Activated T-helper 1 cell treated with anti-CD3 and anti-CD28 coated beads, Interleukin-12 subunit alpha, Interleukin-12 subunit beta, Interleukin-2, Interleukin-4 antibody, amounts not matched to agents 30 ng/mL and 10 ng/mL and 1 ng/mL, durations not matched to agents 14 hours and 24 hours and 36 hours (primary cell): ENCODE data around the gene CLSTN2. TPM values are rescaled to one million over a fixed set of nuclear protein-coding genes. Genes with fewer than 3 reads are reported as not detected.

Experiments used
- DNase-seq: peaks from one replicate; pipeline ENCODE4 v3.0.0; 2021; ENCODE audit warnings: low spot score
- H3K27ac Mint-ChIP-seq: one replicate; pipeline ENCODE4 v1.8.0; 2021; ENCODE audit warnings: mild to moderate bottlenecking, mixed read lengths
- H3K27me3 Mint-ChIP-seq: one replicate; pipeline ENCODE4 v1.8.0; 2022; ENCODE audit warnings: mild to moderate bottlenecking, moderate library complexity, mixed read lengths; ENCODE audit not compliant: insufficient read depth
- H3K36me3 Mint-ChIP-seq: one replicate; pipeline ENCODE4 v1.8.0; 2021; ENCODE audit warnings: low read depth, mixed read lengths
- H3K4me1 Mint-ChIP-seq: one replicate; pipeline ENCODE4 v1.8.0; 2021; ENCODE audit warnings: low read depth, mixed read lengths
- H3K4me3 Mint-ChIP-seq: one replicate; pipeline ENCODE4 v1.8.0; 2021; ENCODE audit warnings: mild to moderate bottlenecking, moderate library complexity, mixed read lengths
- H3K9me3 Mint-ChIP-seq: one replicate; pipeline ENCODE4 v1.8.0; 2021; ENCODE audit warnings: mixed read lengths
- intact Hi-C: fragments of 100-400 bp; cut with micrococcal nuclease; formaldehyde crosslinking; loops from one replicate; pipeline ENCODE4 v1.15.1; 2024
- total RNA-seq: library from RNA; stranded (reverse); gene quantifications from 2 replicates; pipeline ENCODE4 v1.2.3, GENCODE V29; 2022

Gene CLSTN2
- total RNA-seq, 1 donor from 2014 or later, result not detected

- no peaks in the 10 kb centered on the region for H3K27me3 Mint-ChIP-seq
- no peak for DNase-seq
- no peaks in the 10 kb centered on the region for H3K36me3 Mint-ChIP-seq
- no peak overlapping the region for H3K27ac Mint-ChIP-seq
- no peaks in the 10 kb centered on the region for H3K4me1 Mint-ChIP-seq
- intact Hi-C loops, result no loop called here
- H3K9me3 Mint-ChIP-seq, result no peaks in the 10 kb centered on the region
- no peak overlapping the region for H3K4me3 Mint-ChIP-seq
Measured at GRCh38 chr3:140487566-140487965, 552.6 kb downstream of the CLSTN2 start.

DNA sequence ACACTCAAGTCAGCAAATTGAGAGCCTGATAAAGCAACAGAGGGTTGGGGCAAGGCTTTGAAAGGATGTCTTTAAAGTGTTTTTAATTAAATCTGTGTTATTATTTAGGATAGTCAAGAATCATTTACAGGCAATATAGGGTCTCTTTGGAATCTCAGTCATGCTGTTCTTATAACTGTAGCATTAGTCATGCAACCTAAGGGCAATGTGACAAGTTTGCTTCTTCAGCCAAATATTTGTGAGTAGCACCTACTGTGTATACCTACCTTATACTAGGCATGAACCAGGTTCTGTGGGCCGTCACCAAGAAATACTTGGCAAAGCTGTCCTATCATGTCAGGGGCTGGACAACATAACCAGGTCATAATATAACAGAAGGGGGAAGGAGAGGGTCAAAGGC is 558.3 kb downstream of the CLSTN2 start:
- H3K4me1 Mint-ChIP-seq, result no peaks in the 10 kb centered on the region
- H3K4me3 Mint-ChIP-seq, result no peak overlapping the region
- H3K27me3 Mint-ChIP-seq, result peaks cover 4% of the 10 kb centered on the region
- no peak overlapping the region for H3K27ac Mint-ChIP-seq
- intact Hi-C loops, result no loop called here
- H3K36me3 Mint-ChIP-seq, result no peaks in the 10 kb centered on the region
- no peak for DNase-seq
- no peaks in the 10 kb centered on the region for H3K9me3 Mint-ChIP-seq

GRCh38 chr3:140494970-140495369 is 560.0 kb downstream of the CLSTN2 start:
- intact Hi-C loops, result no loop called here
- Mint-ChIP-seq H3K9me3 (no peaks in the 10 kb centered on the region), H3K27ac (no peak overlapping the region), H3K27me3 (peaks cover 4% of the 10 kb centered on the region), H3K4me1 (no peaks in the 10 kb centered on the region), H3K4me3 (no peak overlapping the region), H3K36me3 (no peaks in the 10 kb centered on the region)
- DNase-seq, result no peak

GRCh38 chr3:140497331-140497730 is 562.3 kb downstream of the CLSTN2 start:
- Mint-ChIP-seq H3K36me3 (no peaks in the 10 kb centered on the region), H3K9me3 (no peaks in the 10 kb centered on the region), H3K4me1 (no peaks in the 10 kb centered on the region), H3K4me3 (no peak overlapping the region), H3K27ac (no peak overlapping the region), H3K27me3 (peaks cover 4% of the 10 kb centered on the region)
- DNase-seq, result no peak
- intact Hi-C loops, result no loop called here

GRCh38 chr3:140499114-140499757 is 564.3 kb downstream of the CLSTN2 start:
- Mint-ChIP-seq H3K4me1 (no peaks in the 10 kb centered on the region), H3K4me3 (no peak overlapping the region), H3K9me3 (no peaks in the 10 kb centered on the region), H3K27ac (no peak overlapping the region), H3K27me3 (peaks cover 6% of the 10 kb centered on the region), H3K36me3 (no peaks in the 10 kb centered on the region)
- DNase-seq, result no peak
- intact Hi-C loops, result no loop called here

DNA sequence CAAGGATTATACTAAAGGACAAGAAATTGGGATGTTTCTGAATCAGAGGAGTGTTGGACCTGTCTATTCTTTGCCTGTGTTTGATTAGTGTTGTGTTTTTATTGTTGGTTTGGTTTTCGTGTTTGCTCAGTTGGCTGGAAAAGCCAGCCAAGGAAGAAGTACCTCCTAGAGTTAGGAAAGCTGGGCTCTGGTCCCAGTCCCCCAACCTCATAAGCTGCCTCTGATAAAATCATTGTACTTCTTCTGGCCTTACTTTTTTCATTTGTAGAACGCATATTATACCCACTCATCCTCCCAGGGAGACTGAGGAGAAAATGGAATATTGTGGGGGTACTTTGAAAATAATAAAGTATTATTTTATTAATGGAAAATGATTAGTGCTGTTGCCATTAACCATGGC is 565.5 kb downstream of the CLSTN2 start:
- no peak for DNase-seq
- no peak overlapping the region for H3K4me3 Mint-ChIP-seq
- H3K36me3 Mint-ChIP-seq, result no peaks in the 10 kb centered on the region
- peaks cover 6% of the 10 kb centered on the region for H3K27me3 Mint-ChIP-seq
- no peaks in the 10 kb centered on the region for H3K9me3 Mint-ChIP-seq
- no peak overlapping the region for H3K27ac Mint-ChIP-seq
- intact Hi-C loops, result no loop called here
- H3K4me1 Mint-ChIP-seq, result no peaks in the 10 kb centered on the region

DNA sequence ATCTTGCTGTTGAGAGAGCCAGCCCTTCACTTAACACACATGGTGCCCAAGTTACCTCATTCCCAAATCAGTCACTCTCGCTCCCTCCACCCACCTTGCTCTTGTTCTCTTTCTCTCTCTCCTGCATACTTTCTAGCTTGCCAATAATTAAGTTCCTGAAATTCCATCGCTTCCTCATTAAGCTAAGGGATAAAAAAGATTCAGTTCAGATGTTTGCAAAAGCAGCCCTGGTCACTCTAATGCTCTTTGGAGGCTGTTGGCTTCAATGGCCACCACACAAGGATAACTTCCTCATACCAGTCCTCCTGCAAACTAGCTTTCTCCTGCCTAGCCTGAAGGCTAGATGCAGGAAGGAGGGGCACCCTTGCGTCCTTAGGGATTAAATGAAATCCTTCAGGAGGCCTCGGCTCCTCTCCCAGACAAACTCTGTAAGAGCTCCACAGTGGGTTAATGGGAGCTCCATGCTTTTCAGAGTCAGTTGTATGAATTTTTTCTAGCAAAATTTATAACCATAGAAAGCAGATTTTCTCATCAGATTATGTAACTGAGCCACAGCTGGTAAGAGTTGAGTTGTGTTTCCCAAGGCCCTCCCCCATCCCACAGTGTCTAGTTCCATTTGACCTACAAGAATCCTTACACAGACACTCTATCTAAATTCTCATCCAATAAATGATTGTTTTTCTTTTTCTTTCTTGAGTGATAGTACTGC is 566.2 kb downstream of the CLSTN2 start:
- H3K4me3 Mint-ChIP-seq, result no peak overlapping the region
- H3K4me1 Mint-ChIP-seq, result no peaks in the 10 kb centered on the region
- no peak overlapping the region for H3K27ac Mint-ChIP-seq
- H3K9me3 Mint-ChIP-seq, result no peaks in the 10 kb centered on the region
- DNase-seq, result no peak
- peaks cover 2% of the 10 kb centered on the region for H3K27me3 Mint-ChIP-seq
- intact Hi-C loops, result no loop called here
- H3K36me3 Mint-ChIP-seq, result no peaks in the 10 kb centered on the region

DNA sequence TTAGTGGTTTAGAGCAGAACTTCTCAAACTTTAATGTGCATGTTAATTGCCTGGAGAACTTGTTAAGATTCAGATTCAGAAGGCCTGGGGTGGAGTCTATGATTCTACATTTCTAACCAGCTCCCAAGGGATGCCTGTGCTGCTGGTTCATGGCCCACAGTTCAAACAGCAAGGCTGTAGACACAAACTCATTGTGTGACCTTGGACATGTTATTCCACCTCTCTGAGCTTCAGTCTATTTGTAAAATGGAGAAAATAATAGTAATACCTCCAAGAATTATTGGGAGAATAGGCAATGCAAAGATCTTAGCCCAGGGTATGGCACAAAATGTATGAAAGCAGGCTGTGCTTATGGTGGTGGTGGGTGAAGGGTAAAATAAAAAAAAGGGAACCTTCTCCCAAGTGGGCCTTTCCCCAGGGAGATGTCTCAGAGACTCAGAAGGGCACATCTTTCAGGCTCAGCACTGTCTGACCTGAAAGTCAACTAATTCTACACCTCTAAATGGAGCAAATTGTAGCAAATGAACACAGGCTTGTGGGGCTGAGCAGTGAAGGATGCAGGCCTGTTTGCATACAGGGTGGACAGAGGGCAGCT is 566.9 kb downstream of the CLSTN2 start:
- H3K27ac Mint-ChIP-seq, result no peak overlapping the region
- H3K9me3 Mint-ChIP-seq, result no peaks in the 10 kb centered on the region
- intact Hi-C loops, result no loop called here
- H3K27me3 Mint-ChIP-seq, result peaks cover 2% of the 10 kb centered on the region
- H3K4me3 Mint-ChIP-seq, result no peak overlapping the region
- H3K36me3 Mint-ChIP-seq, result no peaks in the 10 kb centered on the region
- no peak for DNase-seq
- no peaks in the 10 kb centered on the region for H3K4me1 Mint-ChIP-seq

- H3K27me3 Mint-ChIP-seq, result peaks cover 4% of the 10 kb centered on the region
- DNase-seq, result no peak
- H3K9me3 Mint-ChIP-seq, result no peaks in the 10 kb centered on the region
- no peak overlapping the region for H3K27ac Mint-ChIP-seq
- no peaks in the 10 kb centered on the region for H3K4me1 Mint-ChIP-seq
- H3K36me3 Mint-ChIP-seq, result no peaks in the 10 kb centered on the region
- intact Hi-C loops, result no loop called here
- no peak overlapping the region for H3K4me3 Mint-ChIP-seq
Measured at GRCh38 chr3:140505213-140505612, 570.2 kb downstream of the CLSTN2 start.

GRCh38 chr3:140505876-140506275 is 570.9 kb downstream of the CLSTN2 start:
- no peaks in the 10 kb centered on the region for H3K4me1 Mint-ChIP-seq
- H3K9me3 Mint-ChIP-seq, result no peaks in the 10 kb centered on the region
- no peak for DNase-seq
- intact Hi-C loops, result no loop called here
- no peak overlapping the region for H3K27ac Mint-ChIP-seq
- H3K36me3 Mint-ChIP-seq, result no peaks in the 10 kb centered on the region
- peaks cover 4% of the 10 kb centered on the region for H3K27me3 Mint-ChIP-seq
- no peak overlapping the region for H3K4me3 Mint-ChIP-seq

- Mint-ChIP-seq H3K36me3 (no peaks in the 10 kb centered on the region), H3K4me3 (no peak overlapping the region), H3K9me3 (no peaks in the 10 kb centered on the region), H3K27me3 (peaks cover 6% of the 10 kb centered on the region), H3K27ac (no peak overlapping the region), H3K4me1 (no peaks in the 10 kb centered on the region)
- intact Hi-C loops, result no loop called here
- DNase-seq, result no peak
Measured at GRCh38 chr3:140508550-140508949, 573.6 kb downstream of the CLSTN2 start.

- Mint-ChIP-seq H3K4me1 (no peaks in the 10 kb centered on the region), H3K27ac (no peak overlapping the region), H3K27me3 (peaks cover 6% of the 10 kb centered on the region), H3K36me3 (no peaks in the 10 kb centered on the region), H3K9me3 (no peaks in the 10 kb centered on the region), H3K4me3 (no peak overlapping the region)
- no peak for DNase-seq
- intact Hi-C loops, result no loop called here
Measured at GRCh38 chr3:140509534-140509933, 574.5 kb downstream of the CLSTN2 start.

DNA sequence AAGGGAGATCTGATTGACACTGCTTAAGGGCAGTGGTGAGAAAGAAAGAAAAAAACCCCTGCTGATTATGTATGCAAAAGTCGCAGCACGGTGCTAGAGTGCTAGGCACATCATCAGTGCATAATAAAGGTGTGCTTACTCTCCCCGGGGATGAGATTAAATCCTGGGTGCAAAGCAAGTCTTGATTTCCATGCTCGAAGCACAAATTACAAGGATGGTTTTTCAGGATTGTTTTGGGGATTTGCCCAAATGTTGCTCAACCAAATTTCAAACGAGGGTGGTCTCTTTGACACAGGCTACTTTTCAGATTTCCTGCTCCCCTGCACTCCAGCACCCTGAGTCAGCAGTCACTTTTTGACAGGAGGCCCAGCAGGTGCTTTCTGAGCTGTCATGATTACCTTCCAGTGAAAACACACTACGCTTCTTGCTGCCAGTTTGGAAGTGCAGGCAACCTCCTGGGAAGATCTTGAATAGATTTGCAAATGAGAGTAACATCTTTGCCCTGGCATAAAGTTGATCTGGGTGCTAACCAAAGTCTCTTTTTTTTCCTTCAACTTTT is 575.4 kb downstream of the CLSTN2 start:
- Mint-ChIP-seq H3K36me3 (no peaks in the 10 kb centered on the region), H3K27me3 (peaks cover 8% of the 10 kb centered on the region), H3K9me3 (no peaks in the 10 kb centered on the region), H3K4me1 (no peaks in the 10 kb centered on the region), H3K27ac (no peak overlapping the region), H3K4me3 (no peak overlapping the region)
- intact Hi-C loops, result no loop called here
- DNase-seq, result no peak
